Measurements from ENCODE around the gene TRPV4.

- TF ChIP-seq, protein P1, sequence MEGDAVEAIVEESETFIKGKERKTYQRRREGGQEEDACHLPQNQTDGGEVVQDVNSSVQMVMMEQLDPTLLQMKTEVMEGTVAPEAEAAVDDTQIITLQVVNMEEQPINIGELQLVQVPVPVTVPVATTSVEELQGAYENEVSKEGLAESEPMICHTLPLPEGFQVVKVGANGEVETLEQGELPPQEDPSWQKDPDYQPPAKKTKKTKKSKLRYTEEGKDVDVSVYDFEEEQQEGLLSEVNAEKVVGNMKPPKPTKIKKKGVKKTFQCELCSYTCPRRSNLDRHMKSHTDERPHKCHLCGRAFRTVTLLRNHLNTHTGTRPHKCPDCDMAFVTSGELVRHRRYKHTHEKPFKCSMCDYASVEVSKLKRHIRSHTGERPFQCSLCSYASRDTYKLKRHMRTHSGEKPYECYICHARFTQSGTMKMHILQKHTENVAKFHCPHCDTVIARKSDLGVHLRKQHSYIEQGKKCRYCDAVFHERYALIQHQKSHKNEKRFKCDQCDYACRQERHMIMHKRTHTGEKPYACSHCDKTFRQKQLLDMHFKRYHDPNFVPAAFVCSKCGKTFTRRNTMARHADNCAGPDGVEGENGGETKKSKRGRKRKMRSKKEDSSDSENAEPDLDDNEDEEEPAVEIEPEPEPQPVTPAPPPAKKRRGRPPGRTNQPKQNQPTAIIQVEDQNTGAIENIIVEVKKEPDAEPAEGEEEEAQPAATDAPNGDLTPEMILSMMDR (IDR thresholded peaks at IDR 0.05 in 4 of 5, conservative IDR thresholded peaks at IDR 0.05 in 1 of 5) = no peak
- TF ChIP-seq POLR2A (IDR thresholded peaks at IDR 0.05) = no peak
These were observed 45.6 kb upstream of the TRPV4 start for GRCh38 chr12:109878749-109879148.
